K562 (cell line): ENCODE data around the gene TTLL9. TPM values are rescaled to one million over a fixed set of nuclear protein-coding genes. Genes with fewer than 3 reads are reported as not detected.
"Not testable (repeated sequence)": the region's sequence is repeated elsewhere in the genome, so short reads cannot be mapped to it uniquely, and the experiment has no call there.

Source experiments
- ATAC-seq: fragments of 200-7000 bp; cut with Tn5 transposase; 3 replicates; pipeline ENCODE4 v1.9.1; 2020; ENCODE audit warnings: moderate library complexity
- BruUV-seq: library from RNA; stranded (reverse); fragments of 400-500 nt; replicated peaks from 2 replicates; lab custom pipeline; 2021; lab: Mats Ljungman, UMichigan
- CTCF ChIA-PET: fragments of 300-600 bp; formaldehyde crosslinking; extraction: SDS; loops from one replicate; lab custom pipeline; 2021; ENCODE audit warnings: low intra/inter-chr PET ratio; lab: Yijun Ruan, JAX
- POLR2A ChIA-PET: fragments of 300-600, 350-650 bp; sonication (Branson Sonifier 250); formaldehyde crosslinking; extraction: SDS; loops from one replicate; lab custom pipeline; 2021; ENCODE audit warnings: antibody characterized with exemption, inconsistent platforms; lab: Yijun Ruan, JAX
- DNase-seq, 4 experiments: peaks; one replicate each; pipeline versions ENCODE4 v3.0.0 to v3.0.0-alpha.2; 2011 to 2018; ENCODE audit warnings: low spot score in 3 of 4, mixed read lengths in 3 of 4; ENCODE audit errors: extremely low read depth in 1 of 4
- FAIRE-seq: peaks from 2 replicates; lab custom pipeline; 2011; peaks lifted over from hg19 to GRCh38; lab: Jason Lieb, UNC
- H2AFZ ChIP-seq: 2 replicates; pipeline ENCODE4 v1.6.0; 2011; ENCODE audit warnings: low read depth, low read length, control low read depth, inconsistent platforms
- H3K27ac ChIP-seq: fragments of 200-600 bp; 3 replicates; pipeline ENCODE4 v1.8.0; 2011; ENCODE audit warnings: low read depth, mild to moderate bottlenecking, control low read depth, inconsistent platforms, low read length, moderate library complexity, mixed read lengths; ENCODE audit errors: extremely low read depth
- H3K27me3 ChIP-seq, 2 experiments: fragments of 300-600 bp in 1 of 2; 2 replicates in 1 of 2; 3 replicates in 1 of 2; pipeline versions ENCODE4 v1.6.0 to v1.8.0; 2011; ENCODE audit warnings: inconsistent platforms in 2 of 2, low read length in 2 of 2, mild to moderate bottlenecking in 1 of 2, mixed read lengths in 1 of 2, moderate library complexity in 1 of 2; ENCODE audit not compliant: control insufficient read depth in 2 of 2, insufficient read depth in 2 of 2
- H3K36me3 ChIP-seq: fragments of 300-600 bp; 3 replicates; pipeline ENCODE4 v1.8.0; 2011; ENCODE audit warnings: mild to moderate bottlenecking, low read length, inconsistent platforms; ENCODE audit not compliant: control insufficient read depth, insufficient read depth
- H3K4me1 ChIP-seq, 2 experiments: fragments of 200-600 bp in 1 of 2; replicated peaks in 1 of 2; 2 replicates in 1 of 2; 3 replicates in 1 of 2; pipeline versions ENCODE4 v1.5.1 to v1.8.0; 2011; ENCODE audit warnings: inconsistent platforms in 2 of 2, low read length in 2 of 2, mild to moderate bottlenecking in 1 of 2, mixed read lengths in 1 of 2, moderate library complexity in 1 of 2; ENCODE audit not compliant: control insufficient read depth in 2 of 2, insufficient read depth in 2 of 2
- H3K4me2 ChIP-seq: 2 replicates; pipeline ENCODE4 v1.6.1; 2011; ENCODE audit warnings: low read length, control low read depth, inconsistent platforms, mixed read lengths; ENCODE audit not compliant: insufficient read depth
- H3K4me3 ChIP-seq: fragments of 200-600 bp; sonication (generic), shearing (Covaris generic); 2 replicates; pipeline ENCODE4 v1.5.1; 2016; ENCODE audit warnings: control low read depth, inconsistent platforms
- H3K79me2 ChIP-seq: fragments of 200-600 bp; 3 replicates; pipeline ENCODE4 v1.8.0; 2011; ENCODE audit warnings: low read length, inconsistent platforms; ENCODE audit not compliant: control insufficient read depth, insufficient read depth
- H3K9ac ChIP-seq, 2 experiments: 2 replicates each; pipeline versions ENCODE4 v1.6.0 to v1.6.1; 2011; ENCODE audit warnings: low read depth in 2 of 2, low read length in 2 of 2, control low read depth in 1 of 2, inconsistent platforms in 1 of 2, mild to moderate bottlenecking in 1 of 2, mixed read lengths in 1 of 2; ENCODE audit not compliant: insufficient read depth in 1 of 2
- H3K9me1 ChIP-seq: one replicate; pipeline ENCODE4 v1.6.0; 2011; ENCODE audit warnings: inconsistent platforms, mild to moderate bottlenecking, low read length, moderate library complexity; ENCODE audit not compliant: control insufficient read depth, insufficient read depth
- H3K9me3 ChIP-seq: replicated peaks from 2 replicates; pipeline ENCODE4 v1.5.1; 2011; ENCODE audit warnings: low read depth, low read length, inconsistent platforms; ENCODE audit not compliant: control insufficient read depth, insufficient read depth
- H4K20me1 ChIP-seq: replicated peaks from 2 replicates; pipeline ENCODE4 v1.6.1; 2011; ENCODE audit warnings: low read length, inconsistent platforms, mixed read lengths; ENCODE audit not compliant: control insufficient read depth, insufficient read depth
- CEBPB ChIP-seq: fragments of 450-650 bp; IDR thresholded peaks from 2 replicates; pipeline ENCODE4 v1.6.1; 2016; ENCODE audit warnings: missing genetic modification characterization, missing compliant biosample characterization
- FOSL1 ChIP-seq: fragments of 200-800 bp; sonication (Bioruptor generic); conservative IDR thresholded peaks from 2 replicates; pipeline ENCODE4 v1.6.1; 2016; ENCODE audit warnings: missing genetic modification characterization, missing compliant biosample characterization
- RNF2 ChIP-seq: sonication (generic); IDR thresholded peaks from 2 replicates; pipeline ENCODE4 v1.6.1; 2016
- ZNF146 ChIP-seq: IDR thresholded peaks from one replicate; pipeline ENCODE4 v1.6.1; 2018; ENCODE audit warnings: missing compliant biosample characterization; ENCODE audit not compliant: unreplicated experiment
- WGBS: fragments of 100-300 bp; shearing (Covaris generic); methylation state at CpG from one replicate; pipeline ENCODE4 v1.1.6; 2016; ENCODE audit warnings: low coverage, mixed read lengths; ENCODE audit not compliant: insufficient coverage; ENCODE audit errors: missing lambda C conversion rate; 5-methylcytosine and 5-hydroxymethylcytosine counted together
- in situ Hi-C: fragments of 300-500 bp; cut with MboI; formaldehyde crosslinking; loops from 4 replicates; pipeline ENCODE4 v1.15.0; 2018; ENCODE audit warnings: inconsistent platforms, mixed read lengths
- intact Hi-C: fragments of 100-400 bp; cut with micrococcal nuclease; formaldehyde crosslinking; loops from 2 replicates; pipeline ENCODE4 v1.14.2; 2022
- polyA plus RNA-seq, 8 experiments: library from polyadenylated mRNA; depleted of rRNA in 4 of 8; stranded (reverse) in 5 of 8; unstranded in 3 of 8; fragments of >200 nt; fragmentation: Nextera tagmentation in 2 of 8; fragmentation: Illumina TruSeq in 1 of 8; extraction: Ambion mirVana in 2 of 8; extraction: Trizol in 1 of 8; gene quantifications; 2 replicates each; pipeline versions ENCODE4 v1.2.1 to v1.2.3, GENCODE V29; 2011 to 2014; ENCODE audit warnings: inconsistent platforms in 1 of 8, missing spikeins in 1 of 8
- total RNA-seq, 7 experiments: library from RNA; depleted of rRNA in 6 of 7; stranded (reverse); fragments of >200 nt in 6 of 7; fragmentation: Illumina TruSeq in 2 of 7; extraction: Trizol in 2 of 7; gene quantifications; 2 replicates each; pipeline versions ENCODE4 v1.2.1 to v1.2.3, GENCODE V29; 2011 to 2021; ENCODE audit warnings: low replicate concordance in 1 of 7
- TF ChIP-seq, protein P1 (sequence below): fragments of 450-650 bp; IDR thresholded peaks from 2 replicates; pipeline ENCODE4 v1.7.0; 2016; ENCODE audit warnings: borderline replicate concordance

TTLL9 gene
- total and polyA plus RNA-seq, 9 of the 15 experiments (the other 6 are each of a cell fraction or from before 2014, with no cell fraction given) = 0.06 to 0.07 TPM; not detected in 7

DNA sequence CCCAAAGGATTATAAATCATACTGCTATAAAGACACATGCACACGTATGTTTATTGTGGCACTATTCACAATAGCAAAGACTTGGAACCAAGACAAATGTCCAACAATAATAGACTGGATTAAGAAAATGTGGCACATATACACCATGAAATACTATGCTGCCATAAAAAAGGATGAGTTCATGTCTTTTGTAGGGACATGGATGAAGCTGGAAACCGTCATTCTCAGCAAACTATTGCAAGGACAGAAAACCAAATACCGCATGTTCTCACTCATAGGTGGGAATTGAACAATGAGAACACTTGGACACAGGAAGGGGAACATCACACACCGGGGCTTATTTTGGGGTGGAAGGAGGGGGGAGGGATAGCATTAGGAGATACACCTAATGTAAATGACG lies 51.0 kb downstream of the TTLL9 start:
- H2AFZ ChIP-seq, in situ Hi-C loops, POLR2A ChIA-PET, CTCF ChIA-PET, H3K36me3 ChIP-seq, BruUV-seq, H3K79me2 ChIP-seq, ATAC-seq, FAIRE-seq, H3K27ac ChIP-seq, H3K9me3 ChIP-seq, H3K9ac ChIP-seq, H3K4me3 ChIP-seq, intact Hi-C loops, H3K9me1 ChIP-seq, DNase-seq, H3K4me2 ChIP-seq: not testable (repeated sequence)
- H3K27me3 ChIP-seq = peaks cover 4 to 44% of the 10 kb centered on the region in 2 experiments; a peak in 3 of 5 replicates
- peaks cover 16 to 19% of the 10 kb centered on the region in 2 experiments for H3K4me1 ChIP-seq
- peak; percentile 29 for TF ChIP-seq ZNF146 (CRISPR knock-in tag)
- H4K20me1 ChIP-seq = peaks cover 25% of the 10 kb centered on the region
- WGBS = 2% methylated on average over 4 of the region's 5 CpGs

DNA sequence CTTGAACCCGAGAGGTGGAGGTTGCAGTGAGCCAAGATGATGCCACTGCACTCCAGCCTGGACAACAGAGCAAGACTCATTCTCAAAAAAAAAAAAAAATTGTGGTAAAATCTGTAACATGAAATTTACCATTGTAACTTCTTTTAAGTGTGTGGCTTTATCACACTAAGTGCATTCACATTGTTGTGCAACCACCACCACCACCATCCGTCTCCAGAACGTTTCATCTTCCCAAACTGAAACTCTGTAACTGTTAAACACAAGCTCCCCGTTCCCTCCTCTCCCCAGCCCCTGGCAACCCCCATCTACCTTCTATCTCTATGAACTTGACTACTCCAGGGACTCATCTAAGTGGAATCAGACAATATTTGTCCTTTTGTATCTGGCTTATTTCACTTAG lies 51.7 kb downstream of the TTLL9 start:
- no peak for TF ChIP-seq FOSL1 (tag)
- no peak for TF ChIP-seq RNF2
- peak; percentile 51; the same call in 1 of the 2 replicates for TF ChIP-seq CEBPB (tag)
- TF ChIP-seq, protein P1, sequence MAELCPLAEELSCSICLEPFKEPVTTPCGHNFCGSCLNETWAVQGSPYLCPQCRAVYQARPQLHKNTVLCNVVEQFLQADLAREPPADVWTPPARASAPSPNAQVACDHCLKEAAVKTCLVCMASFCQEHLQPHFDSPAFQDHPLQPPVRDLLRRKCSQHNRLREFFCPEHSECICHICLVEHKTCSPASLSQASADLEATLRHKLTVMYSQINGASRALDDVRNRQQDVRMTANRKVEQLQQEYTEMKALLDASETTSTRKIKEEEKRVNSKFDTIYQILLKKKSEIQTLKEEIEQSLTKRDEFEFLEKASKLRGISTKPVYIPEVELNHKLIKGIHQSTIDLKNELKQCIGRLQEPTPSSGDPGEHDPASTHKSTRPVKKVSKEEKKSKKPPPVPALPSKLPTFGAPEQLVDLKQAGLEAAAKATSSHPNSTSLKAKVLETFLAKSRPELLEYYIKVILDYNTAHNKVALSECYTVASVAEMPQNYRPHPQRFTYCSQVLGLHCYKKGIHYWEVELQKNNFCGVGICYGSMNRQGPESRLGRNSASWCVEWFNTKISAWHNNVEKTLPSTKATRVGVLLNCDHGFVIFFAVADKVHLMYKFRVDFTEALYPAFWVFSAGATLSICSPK = no peak
- TF ChIP-seq, all 486 proteins: peak for 1
- H4K20me1 ChIP-seq = peaks cover 25% of the 10 kb centered on the region
- BruUV-seq = no TSS peak
- no peaks in the 10 kb centered on the region for H3K36me3 ChIP-seq
- DNase-seq = no peak
- H3K9me1 ChIP-seq = peaks cover 3% of the 10 kb centered on the region
- CTCF ChIA-PET = no interaction called here
- in situ Hi-C loops (no loop called here), intact Hi-C loops (no loop called here)
- ATAC-seq = no peak
- peaks cover 16 to 19% of the 10 kb centered on the region in 2 experiments for H3K4me1 ChIP-seq
- no peaks in the 10 kb centered on the region for H3K9me3 ChIP-seq
- POLR2A ChIA-PET = no interaction called here
- no peaks in the 10 kb centered on the region for H3K79me2 ChIP-seq
- H3K4me2 ChIP-seq = no peak overlapping the region
- H3K4me3 ChIP-seq = no peak overlapping the region
- H3K27me3 ChIP-seq = peaks cover 4 to 41% of the 10 kb centered on the region in 2 experiments; a peak in 3 of 5 replicates
- H3K9ac ChIP-seq = no peak overlapping the region
- no peak for FAIRE-seq
- no peak overlapping the region for H2AFZ ChIP-seq
- no peak overlapping the region for H3K27ac ChIP-seq
- 2% methylated on average over 4 of the region's 4 CpGs for WGBS
